ENCODE measurements around the gene FANK1. TPM values are rescaled to one million over a fixed set of nuclear protein-coding genes. Genes with fewer than 3 reads are reported as not detected.

FANK1 gene
- total RNA-seq, 6 donors from 2014 or later = 2.1 to 42.9 (median 16.6) TPM

DNA sequence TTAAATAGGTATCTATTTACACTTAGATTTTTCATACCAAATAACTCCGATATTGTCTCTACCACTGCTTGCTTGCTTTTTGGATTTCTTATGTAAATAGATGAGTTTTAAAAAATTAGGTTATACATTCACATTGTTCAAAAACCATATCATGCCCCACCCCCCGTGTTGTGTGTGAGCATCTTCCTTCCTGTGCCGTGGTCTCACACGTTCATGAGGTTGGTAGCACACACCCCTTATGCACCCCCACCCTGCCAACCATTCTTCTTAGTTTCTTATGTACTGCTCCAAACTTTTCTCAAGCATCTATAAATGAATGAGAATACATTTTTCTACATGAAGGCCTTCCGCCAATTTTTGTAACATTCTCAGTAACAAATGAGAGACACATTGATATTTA, 115.6 kb downstream of the FANK1 start:
- DNase-seq (no peak), ATAC-seq (ENCODE audit: low FRiP score in 2 of 2) (no peak)
- TF ChIP-seq POLR2A (IDR thresholded peaks at IDR 0.05) = no peak
- TF ChIP-seq, protein P1, sequence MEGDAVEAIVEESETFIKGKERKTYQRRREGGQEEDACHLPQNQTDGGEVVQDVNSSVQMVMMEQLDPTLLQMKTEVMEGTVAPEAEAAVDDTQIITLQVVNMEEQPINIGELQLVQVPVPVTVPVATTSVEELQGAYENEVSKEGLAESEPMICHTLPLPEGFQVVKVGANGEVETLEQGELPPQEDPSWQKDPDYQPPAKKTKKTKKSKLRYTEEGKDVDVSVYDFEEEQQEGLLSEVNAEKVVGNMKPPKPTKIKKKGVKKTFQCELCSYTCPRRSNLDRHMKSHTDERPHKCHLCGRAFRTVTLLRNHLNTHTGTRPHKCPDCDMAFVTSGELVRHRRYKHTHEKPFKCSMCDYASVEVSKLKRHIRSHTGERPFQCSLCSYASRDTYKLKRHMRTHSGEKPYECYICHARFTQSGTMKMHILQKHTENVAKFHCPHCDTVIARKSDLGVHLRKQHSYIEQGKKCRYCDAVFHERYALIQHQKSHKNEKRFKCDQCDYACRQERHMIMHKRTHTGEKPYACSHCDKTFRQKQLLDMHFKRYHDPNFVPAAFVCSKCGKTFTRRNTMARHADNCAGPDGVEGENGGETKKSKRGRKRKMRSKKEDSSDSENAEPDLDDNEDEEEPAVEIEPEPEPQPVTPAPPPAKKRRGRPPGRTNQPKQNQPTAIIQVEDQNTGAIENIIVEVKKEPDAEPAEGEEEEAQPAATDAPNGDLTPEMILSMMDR (IDR thresholded peaks at IDR 0.05) = no peak
- no peak for TF ChIP-seq POLR2AphosphoS5 (IDR thresholded peaks at IDR 0.05)
- TF ChIP-seq EP300 (IDR thresholded peaks at IDR 0.05) = no peak
- H3K27me3 ChIP-seq = no peaks in the 10 kb centered on the region
- 72 to 73% methylated on average over 5 of the region's 5 CpGs for WGBS, 2 donors
- no peak overlapping the region for H3K27ac ChIP-seq
- no peak overlapping the region for H3K4me3 ChIP-seq
- H3K36me3 ChIP-seq = no peaks in the 10 kb centered on the region
- no peaks in the 10 kb centered on the region for H3K9me3 ChIP-seq
- no peaks in the 10 kb centered on the region for H3K4me1 ChIP-seq

DNA sequence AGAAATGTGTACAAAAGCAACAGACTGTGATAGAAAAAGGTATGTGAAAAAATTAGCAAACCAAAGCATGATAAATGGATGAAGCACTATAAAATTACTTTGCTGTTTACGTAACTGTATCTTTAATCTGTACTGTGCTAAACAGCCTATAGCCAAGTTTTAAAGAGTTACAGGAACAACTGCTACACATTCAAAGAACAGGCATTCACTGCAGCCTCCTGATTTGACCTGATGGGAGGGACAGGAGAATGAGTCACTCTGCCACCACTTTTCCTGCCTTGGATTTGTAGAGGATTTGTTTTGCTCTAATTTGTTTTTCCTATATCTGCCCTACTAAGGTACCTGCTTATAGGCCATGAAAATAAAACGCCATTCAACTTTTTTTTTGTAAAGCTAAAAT, 116.1 kb downstream of the FANK1 start:
- ATAC-seq (ENCODE audit: low FRiP score in 2 of 2) = no peak
- Histone ChIP-seq H3K36me3 (no peaks in the 10 kb centered on the region), H3K9me3 (no peaks in the 10 kb centered on the region), H3K4me3 (no peak overlapping the region), H3K27ac (no peak overlapping the region), H3K4me1 (no peaks in the 10 kb centered on the region), H3K27me3 (no peaks in the 10 kb centered on the region)
- TF ChIP-seq EP300 (IDR thresholded peaks at IDR 0.05) (no peak), POLR2AphosphoS5 (IDR thresholded peaks at IDR 0.05) (no peak), POLR2A (IDR thresholded peaks at IDR 0.05) (no peak)
- TF ChIP-seq, protein P1 (IDR thresholded peaks at IDR 0.05) = no peak
- WGBS, 2 donors = 96 to 100% methylated on average over 2 of the region's 2 CpGs
- DNase-seq = no peak

DNA sequence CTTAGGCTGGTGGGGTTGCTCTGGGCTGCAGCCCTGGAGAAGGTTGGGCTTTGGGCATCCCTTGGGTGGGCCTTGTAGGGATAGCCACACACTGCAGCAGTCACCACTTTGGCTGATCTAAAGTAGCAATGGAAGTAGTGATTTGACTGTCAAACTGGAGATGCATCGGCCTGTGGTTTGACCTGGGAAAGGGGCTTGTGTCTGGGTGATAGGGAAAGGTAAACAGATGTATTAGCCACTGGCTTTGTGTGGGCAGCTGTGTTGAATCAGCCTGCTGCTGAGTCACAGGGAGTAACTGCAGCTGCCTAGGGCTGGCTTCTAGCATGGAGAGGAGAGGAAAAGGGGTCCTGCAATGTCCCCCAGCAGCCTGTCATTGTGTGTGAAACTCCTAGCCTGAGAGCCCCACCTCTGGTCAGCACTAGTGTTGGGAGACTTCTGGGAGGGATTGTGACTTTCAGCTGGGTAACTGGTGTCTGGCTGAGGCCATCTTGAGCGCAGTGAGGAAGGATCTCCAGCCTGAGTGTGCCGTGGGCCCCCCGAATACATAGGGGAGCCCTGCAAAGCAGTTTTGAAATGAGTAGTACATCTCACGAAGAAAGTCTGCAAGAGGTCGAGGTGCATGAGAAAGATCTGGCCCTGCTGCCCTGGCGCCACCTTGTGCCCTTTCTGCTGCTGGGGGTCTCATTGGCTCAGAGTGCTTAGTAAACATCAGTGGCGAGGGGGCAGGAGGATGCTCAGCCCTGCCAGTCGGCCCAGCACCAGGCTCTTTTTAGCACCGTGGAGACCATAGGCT, 117.3 kb downstream of the FANK1 start:
- no peaks in the 10 kb centered on the region for H3K36me3 ChIP-seq
- TF ChIP-seq POLR2AphosphoS5 (IDR thresholded peaks at IDR 0.05) = no peak
- TF ChIP-seq POLR2A (IDR thresholded peaks at IDR 0.05) = no peak
- TF ChIP-seq, protein P1 (IDR thresholded peaks at IDR 0.05) = no peak
- no peak for TF ChIP-seq EP300 (IDR thresholded peaks at IDR 0.05)
- H3K4me3 ChIP-seq = no peak overlapping the region
- 79 to 81% methylated on average over 7 to 10 of the region's 10 CpGs for WGBS, 2 donors
- no peaks in the 10 kb centered on the region for H3K27me3 ChIP-seq
- no peaks in the 10 kb centered on the region for H3K9me3 ChIP-seq
- H3K4me1 ChIP-seq = no peaks in the 10 kb centered on the region
- peak in 1 of 2 donors; percentile 51 for ATAC-seq (ENCODE audit: low FRiP score in 2 of 2)
- no peak overlapping the region for H3K27ac ChIP-seq
- DNase-seq = peak in 1 of 2 donors; percentile 13

DNA sequence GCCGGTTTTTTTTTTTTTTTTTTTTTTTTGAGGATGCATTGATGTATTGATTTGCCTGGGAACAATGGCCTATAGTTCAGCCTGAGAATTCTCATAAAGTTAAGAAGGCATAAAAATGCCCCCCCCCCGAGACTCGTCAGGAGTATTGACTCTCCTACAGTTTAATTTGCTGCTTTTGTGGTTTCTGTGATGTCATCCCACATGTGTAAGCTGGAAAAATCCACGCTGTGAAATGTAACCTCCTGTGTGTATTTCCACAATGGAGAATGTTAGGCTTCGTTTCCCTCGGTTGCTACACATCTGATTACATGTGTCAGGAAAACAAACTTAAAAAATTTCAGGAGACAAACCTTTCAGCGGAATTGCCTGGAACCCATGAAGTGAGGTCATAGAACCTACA, 117.9 kb downstream of the FANK1 start:
- H3K27ac ChIP-seq = no peak overlapping the region
- H3K36me3 ChIP-seq = no peaks in the 10 kb centered on the region
- H3K4me3 ChIP-seq = no peak overlapping the region
- TF ChIP-seq, protein P1 (IDR thresholded peaks at IDR 0.05) = no peak
- TF ChIP-seq POLR2A (IDR thresholded peaks at IDR 0.05) (no peak), EP300 (IDR thresholded peaks at IDR 0.05) (no peak), POLR2AphosphoS5 (IDR thresholded peaks at IDR 0.05) (no peak)
- no peaks in the 10 kb centered on the region for H3K4me1 ChIP-seq
- 84 to 86% methylated on average over 7 of the region's 7 CpGs for WGBS, 2 donors
- H3K9me3 ChIP-seq = no peaks in the 10 kb centered on the region
- DNase-seq (no peak), ATAC-seq (ENCODE audit: low FRiP score in 2 of 2) (peak in 1 of 2 donors; percentile 60)
- no peaks in the 10 kb centered on the region for H3K27me3 ChIP-seq

DNA sequence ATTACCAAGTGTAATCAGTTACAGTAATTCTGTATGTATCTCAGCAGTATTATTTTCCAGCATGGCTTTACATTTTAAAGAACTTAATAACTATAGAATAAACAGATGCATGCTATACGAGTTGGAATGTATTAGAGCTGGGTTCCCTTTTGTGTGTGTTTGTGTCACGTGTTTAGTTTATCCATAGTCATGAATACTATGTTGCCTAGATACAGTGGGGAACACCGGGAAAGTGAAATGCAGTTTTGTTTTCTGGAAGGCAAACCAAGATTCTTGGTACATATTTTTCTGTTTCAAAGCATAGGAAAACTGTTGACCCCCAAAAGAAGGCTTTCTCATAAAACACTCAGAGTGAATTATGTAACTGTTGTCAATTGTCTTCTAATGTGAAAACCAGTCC, 119.0 kb downstream of the FANK1 start:
- no peak for DNase-seq
- Histone ChIP-seq H3K9me3 (no peaks in the 10 kb centered on the region), H3K36me3 (no peaks in the 10 kb centered on the region), H3K4me1 (no peaks in the 10 kb centered on the region), H3K4me3 (no peak overlapping the region), H3K27me3 (no peaks in the 10 kb centered on the region), H3K27ac (no peak overlapping the region)
- ATAC-seq (ENCODE audit: low FRiP score in 2 of 2) = no peak
- TF ChIP-seq POLR2A (IDR thresholded peaks at IDR 0.05) (no peak), POLR2AphosphoS5 (IDR thresholded peaks at IDR 0.05) (no peak), EP300 (IDR thresholded peaks at IDR 0.05) (no peak)
- TF ChIP-seq, protein P1 (IDR thresholded peaks at IDR 0.05) = no peak
- 66 to 83% methylated on average over 3 of the region's 3 CpGs for WGBS, 2 donors

Measured in upper lobe of left lung (tissue), 6 donors.